GM12864 (cell line): Measurements from ENCODE around the gene MCTP1.

Experiments used
- DNase-seq: peaks from one replicate; pipeline ENCODE4 v3.0.0-alpha.2; 2011; ENCODE audit warnings: low read depth
- H3K4me3 ChIP-seq: 2 replicates; pipeline ENCODE4 v1.5.1; 2011; ENCODE audit warnings: mild to moderate bottlenecking, low read depth, low read length, control low read depth
- CTCF ChIP-seq: IDR thresholded peaks from 2 replicates; pipeline ENCODE4 v1.5.1; 2011; ENCODE audit warnings: low read depth, mild to moderate bottlenecking, moderate library complexity, low read length, control low read depth, inconsistent platforms; ENCODE audit errors: missing control alignments

The MCTP1 gene

GRCh38 chr5:95298651-95299050 is 13.8 kb upstream of the MCTP1 start:
- no peak for TF ChIP-seq CTCF
- no peak for DNase-seq
- H3K4me3 ChIP-seq = no peak overlapping the region

- DNase-seq = no peak
- no peak for TF ChIP-seq CTCF
Measured at GRCh38 chr5:95296291-95296690, 11.4 kb upstream of the MCTP1 start.

GRCh38 chr5:95285409-95285755 is 488 bp upstream of the MCTP1 start:
- no peak for TF ChIP-seq CTCF
- DNase-seq = no peak
- no peak overlapping the region for H3K4me3 ChIP-seq

More at GRCh38 chr5:95296291-95296690, 11.4 kb upstream of the MCTP1 start:
- no peak overlapping the region for H3K4me3 ChIP-seq

GRCh38 chr5:95283761-95284571 is 928 bp downstream of the MCTP1 start:
- H3K4me3 ChIP-seq = peak overlapping the region; percentile 62
- peak; percentile 54 for TF ChIP-seq CTCF

GRCh38 chr5:95283022-95283615 is 1.8 kb downstream of the MCTP1 start:
- H3K4me3 ChIP-seq = no peak overlapping the region
- DNase-seq = no peak
- no peak for TF ChIP-seq CTCF

More at GRCh38 chr5:95283761-95284571, 928 bp downstream of the MCTP1 start:
- no peak for DNase-seq

GRCh38 chr5:95281226-95281625 is 3.7 kb downstream of the MCTP1 start:
- H3K4me3 ChIP-seq = no peak overlapping the region
- TF ChIP-seq CTCF = no peak
- no peak for DNase-seq

GRCh38 chr5:95280401-95281095 is 4.3 kb downstream of the MCTP1 start:
- no peak for DNase-seq
- TF ChIP-seq CTCF = no peak
- no peak overlapping the region for H3K4me3 ChIP-seq
